Measurements from ENCODE around the gene SPNS2. TPM values are rescaled to one million over a fixed set of nuclear protein-coding genes. Genes with fewer than 3 reads are reported as not detected.

SPNS2 gene
- total RNA-seq, 1 donor from 2014 or later, result not detected

DNA sequence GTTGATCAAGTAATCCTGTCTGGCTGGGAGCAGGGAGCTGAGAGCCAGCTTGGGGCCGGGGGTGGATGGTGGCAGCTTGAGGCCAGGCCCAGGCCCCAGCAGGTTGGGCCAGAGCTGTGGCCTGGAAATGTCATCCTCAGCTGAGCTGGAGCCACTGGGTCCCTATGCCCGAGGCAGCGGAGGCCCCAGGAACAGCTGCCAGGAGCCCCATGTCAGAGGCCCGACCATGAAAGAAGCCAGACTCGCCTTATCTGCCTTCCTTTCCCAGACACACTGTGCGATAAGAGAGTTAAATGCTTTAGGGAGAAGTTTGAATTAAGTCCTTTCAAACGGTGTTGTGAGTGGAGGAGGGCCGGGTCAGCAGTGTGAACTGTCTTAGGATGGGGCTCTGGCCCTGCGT is 89.1 kb downstream of the SPNS2 start:
- peaks cover 19% of the 10 kb centered on the region for H3K4me1 Mint-ChIP-seq (ENCODE audit: unreplicated experiment)
- no peak for TF ChIP-seq CTCF (IDR thresholded peaks at IDR 0.05)
- H3K9me3 Mint-ChIP-seq (ENCODE audit: unreplicated experiment), result no peaks in the 10 kb centered on the region
- no peak overlapping the region for H3K27ac Mint-ChIP-seq (ENCODE audit: unreplicated experiment)
- H3K4me3 Mint-ChIP-seq (ENCODE audit: unreplicated experiment), result no peak overlapping the region
- H3K36me3 Mint-ChIP-seq (ENCODE audit: unreplicated experiment), result no peaks in the 10 kb centered on the region
- peaks cover 50% of the 10 kb centered on the region for H3K27me3 Mint-ChIP-seq (ENCODE audit: unreplicated experiment)
- no peak for DNase-seq (ENCODE audit: extremely low spot score, unreplicated experiment)

GRCh38 chr17:4588391-4588790 is 89.7 kb downstream of the SPNS2 start:
- H3K27me3 Mint-ChIP-seq (ENCODE audit: unreplicated experiment), result peaks cover 44% of the 10 kb centered on the region
- no peaks in the 10 kb centered on the region for H3K9me3 Mint-ChIP-seq (ENCODE audit: unreplicated experiment)
- no peak for DNase-seq (ENCODE audit: extremely low spot score, unreplicated experiment)
- no peak overlapping the region for H3K4me3 Mint-ChIP-seq (ENCODE audit: unreplicated experiment)
- TF ChIP-seq CTCF (IDR thresholded peaks at IDR 0.05), result no peak
- no peaks in the 10 kb centered on the region for H3K36me3 Mint-ChIP-seq (ENCODE audit: unreplicated experiment)
- no peak overlapping the region for H3K27ac Mint-ChIP-seq (ENCODE audit: unreplicated experiment)
- peaks cover 20% of the 10 kb centered on the region for H3K4me1 Mint-ChIP-seq (ENCODE audit: unreplicated experiment)

Other genes starting within 250 kb of the SPNS2 start
- gene ANKFY1, start 234.9 kb upstream of the SPNS2 start, total RNA-seq, result 61.2 and 65.9 TPM in 2 replicates
- gene UBE2G1, start 132.2 kb upstream of the SPNS2 start, total RNA-seq, result 61.4 and 65.1 TPM in 2 replicates
- not detected in 2 replicates for gene SPNS3, start 64.9 kb upstream of the SPNS2 start, total RNA-seq
- 47.9 and 48.5 TPM in 2 replicates for gene MYBBP1A, start 56.5 kb downstream of the SPNS2 start, total RNA-seq
- not detected in 2 replicates for gene GGT6, start 61.7 kb downstream of the SPNS2 start, total RNA-seq
- gene SMTNL2, start 85.6 kb downstream of the SPNS2 start, total RNA-seq, result 1.7 and 2.8 TPM in 2 replicates
- gene ALOX15, start 142.8 kb downstream of the SPNS2 start, total RNA-seq, result not detected in 2 replicates
- 60.5 and 60.7 TPM in 2 replicates for gene PELP1, start 205.3 kb downstream of the SPNS2 start, total RNA-seq
- 19.4 and 23.6 TPM in 2 replicates for gene ARRB2, start 211.8 kb downstream of the SPNS2 start, total RNA-seq
- gene MED11, start 232.5 kb downstream of the SPNS2 start, total RNA-seq, result 15.3 and 19.4 TPM in 2 replicates
- 0.55 and 0.99 TPM in 2 replicates for gene ZMYND15, start 241.0 kb downstream of the SPNS2 start, total RNA-seq
- 11.0 and 12.8 TPM in 2 replicates for gene CXCL16, start 241.0 kb downstream of the SPNS2 start, total RNA-seq

Data from osteocyte (in vitro differentiated cells).